Adrenal gland (tissue), 12 donors: ENCODE results near the gene DENND6B. TPM values are rescaled to one million over a fixed set of nuclear protein-coding genes. Genes with fewer than 3 reads are reported as not detected.

Source experiments
- DNase-seq, 7 donors: peaks; one replicate each; pipeline ENCODE4 v3.0.0-alpha.2; 2019 to 2020
- H3K27ac ChIP-seq, 5 donors: fragments of 200-600 bp; sonication (generic) in 4 of 5; 1 replicate in 3 of 5; 2 replicates in 2 of 5; pipeline versions ENCODE4 v1.5.1 to v1.8.0; 2016 to 2020; ENCODE audit warnings: mild to moderate bottlenecking in 1 of 5
- H3K27me3 ChIP-seq: fragments of 200-600 bp; 2 replicates; pipeline ENCODE4 v1.8.0; 2021
- H3K36me3 ChIP-seq, 2 donors: fragments of 200-600 bp; replicated peaks in 1 of 2; 1 replicate in 1 of 2; 2 replicates in 1 of 2; pipeline versions ENCODE4 v1.5.1 to v1.8.0; 2018 to 2022
- H3K4me1 ChIP-seq, 2 donors: fragments of 200-600 bp; replicated peaks in 1 of 2; 1 replicate in 1 of 2; 2 replicates in 1 of 2; pipeline versions ENCODE4 v1.5.1 to v1.8.0; 2018 to 2021
- H3K4me3 ChIP-seq, 4 donors: fragments of 200-600 bp; sonication (generic) in 3 of 4; one replicate each; pipeline ENCODE4 v1.5.1; 2016 to 2018
- H3K9me3 ChIP-seq, 3 donors: fragments of 200-600 bp; sonication (generic) in 1 of 3; replicated peaks in 1 of 3; 1 replicate in 2 of 3; 2 replicates in 1 of 3; pipeline versions ENCODE4 v1.5.1 to v1.8.0; 2016 to 2021
- POLR2A ChIP-seq, 2 donors: fragments of 450-650 bp; IDR thresholded peaks; one replicate each; pipeline ENCODE4 v1.6.1; 2017; ENCODE audit warnings: antibody characterized with exemption in 2 of 2, mild to moderate bottlenecking in 2 of 2, moderate library complexity in 1 of 2
- WGBS, 4 donors: extraction: QIAGEN DNeasy Blood & Tissue Kit in 2 of 4; methylation state at CpG; one replicate each; pipeline versions ENCODE4 v1.1.5 to v1.1.7; 2013 to 2017; 5-methylcytosine and 5-hydroxymethylcytosine counted together
- intact Hi-C, 2 donors: fragments of 100-400 bp; cut with DNase I; formaldehyde crosslinking; loops; one replicate each; pipeline versions ENCODE4 v1.14.1 to v1.15.0; 2022 to 2023
- polyA plus RNA-seq, 3 donors: library from polyadenylated mRNA; stranded (reverse); fragments of 200-250 nt in 2 of 3; fragments of 350-450 nt in 1 of 3; fragmentation: Illumina TruSeq in 1 of 3; extraction: RNeasy Lipid Tissue Mini Kit (QIAGEN cat#74804) in 1 of 3; gene quantifications; one replicate each; pipeline ENCODE4 v1.2.3, GENCODE V29; 2013 to 2014
- total RNA-seq, 9 donors: library from RNA; depleted of rRNA in 4 of 9; stranded (reverse); fragments of >200 nt in 4 of 9; fragments of 120-200 nt in 1 of 9; fragmentation: NEBNext Ultra II Directional in 1 of 9; extraction: Animal tissue kit (Norgen Biotek cat#: 25700) in 1 of 9; gene quantifications; one replicate each; pipeline versions ENCODE4 v1.1.0 to v1.2.4, GENCODE V29; 2013 to 2023
- TF ChIP-seq, protein P1 (sequence below), 6 experiments: fragments of 450-650 bp in 4 of 6; fragments of 200-600 bp in 2 of 6; sonication (generic) in 1 of 6; IDR thresholded peaks; 1 replicate in 5 of 6; 2 replicates in 1 of 6; pipeline versions ENCODE4 v1.5.1 to v1.8.0; 2016 to 2021; ENCODE audit warnings: antibody characterized with exemption in 6 of 6, mild to moderate bottlenecking in 2 of 6, moderate library complexity in 1 of 6
- donor health status: healthy with polysubstance abuse.
- donor health status: Bipolar disorder and iron deficiency.
- donor health status: DM: yes; HTN: yes; CAD: no.
- donor health status: DM: no; HTN: no; CAD: no.
- donor health status: DM: no; HTN: no; CAD: no.
- donor health status: DM: yes; HTN: yes; CAD: no.

Gene DENND6B
- total and polyA plus RNA-seq, 12 donors, result 1.8 to 32.7 (median 8.9) TPM

GRCh38 chr22:50271519-50271970 lies 55.3 kb downstream of the DENND6B start:
- Histone ChIP-seq H3K9me3 (no peaks in the 10 kb centered on the region), H3K27me3 (no peaks in the 10 kb centered on the region), H3K4me1 (peaks cover 31 to 46% of the 10 kb centered on the region in 2 donors), H3K27ac (peak overlapping the region in 1 of 5 donors; percentile 70), H3K4me3 (peak overlapping the region in 1 of 4 donors; percentile 59), H3K36me3 (peaks cover 0 to 13% of the 10 kb centered on the region in 2 donors)
- TF ChIP-seq POLR2A (IDR thresholded peaks at IDR 0.05), result no peak
- TF ChIP-seq, protein P1, sequence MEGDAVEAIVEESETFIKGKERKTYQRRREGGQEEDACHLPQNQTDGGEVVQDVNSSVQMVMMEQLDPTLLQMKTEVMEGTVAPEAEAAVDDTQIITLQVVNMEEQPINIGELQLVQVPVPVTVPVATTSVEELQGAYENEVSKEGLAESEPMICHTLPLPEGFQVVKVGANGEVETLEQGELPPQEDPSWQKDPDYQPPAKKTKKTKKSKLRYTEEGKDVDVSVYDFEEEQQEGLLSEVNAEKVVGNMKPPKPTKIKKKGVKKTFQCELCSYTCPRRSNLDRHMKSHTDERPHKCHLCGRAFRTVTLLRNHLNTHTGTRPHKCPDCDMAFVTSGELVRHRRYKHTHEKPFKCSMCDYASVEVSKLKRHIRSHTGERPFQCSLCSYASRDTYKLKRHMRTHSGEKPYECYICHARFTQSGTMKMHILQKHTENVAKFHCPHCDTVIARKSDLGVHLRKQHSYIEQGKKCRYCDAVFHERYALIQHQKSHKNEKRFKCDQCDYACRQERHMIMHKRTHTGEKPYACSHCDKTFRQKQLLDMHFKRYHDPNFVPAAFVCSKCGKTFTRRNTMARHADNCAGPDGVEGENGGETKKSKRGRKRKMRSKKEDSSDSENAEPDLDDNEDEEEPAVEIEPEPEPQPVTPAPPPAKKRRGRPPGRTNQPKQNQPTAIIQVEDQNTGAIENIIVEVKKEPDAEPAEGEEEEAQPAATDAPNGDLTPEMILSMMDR (IDR thresholded peaks at IDR 0.05), result peak in 1 of 6 experiments; percentile 16
- peak in 4 of 7 donors; percentile 64 to 80 (median 70) for DNase-seq
- 0 to 2% (median 0%) methylated on average over 1 to 45 of the region's 45 CpGs for WGBS, 4 donors
- intact Hi-C loops, result no loop called here

DNA sequence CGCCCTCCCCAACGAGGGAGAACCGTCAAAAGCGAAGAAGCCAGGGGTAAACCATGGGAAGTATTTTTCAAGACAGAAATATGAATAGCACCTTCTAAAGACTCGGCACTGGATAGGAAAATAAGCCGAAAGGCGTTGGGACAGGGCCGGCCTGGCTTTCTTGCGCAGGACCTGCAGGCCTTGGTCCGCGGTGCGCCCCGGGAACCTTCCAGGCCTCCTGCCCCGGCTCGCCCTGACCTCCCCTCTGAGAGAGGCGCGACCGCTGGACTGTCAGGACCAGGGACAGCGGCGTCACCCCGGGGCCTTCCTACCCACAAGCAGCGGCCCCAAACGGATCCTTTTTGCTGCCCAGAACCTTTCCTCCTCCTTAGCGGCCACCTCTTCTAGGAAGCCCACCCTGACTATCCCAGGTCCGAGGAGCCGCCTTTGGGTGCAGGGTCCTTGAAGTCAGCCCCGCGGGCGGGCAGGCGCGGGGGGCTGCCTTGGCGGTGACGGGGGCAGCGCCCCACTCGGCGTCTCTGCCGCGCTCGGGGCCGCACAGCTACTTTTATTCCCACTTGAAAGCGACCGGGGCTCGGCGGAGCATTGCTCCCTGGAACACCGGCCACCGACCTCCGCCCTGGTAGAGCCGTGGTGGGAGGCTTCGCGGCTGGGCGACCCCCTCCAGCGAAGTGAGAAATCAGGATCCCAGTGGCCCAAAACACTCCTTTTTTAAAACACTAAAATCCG lies 56.0 kb downstream of the DENND6B start:
- intact Hi-C loops, result no loop called here
- 2 to 9% (median 4%) methylated on average over 17 to 53 of the region's 53 CpGs for whole genome bisulfite sequencing, 4 donors
- no peaks in the 10 kb centered on the region for H3K27me3 ChIP-seq
- TF ChIP-seq, protein P1 (IDR thresholded peaks at IDR 0.05), result no peak
- TF ChIP-seq POLR2A (IDR thresholded peaks at IDR 0.05), result no peak
- peak overlapping the region in 4 of 5 donors; percentile 7 to 83 (median 52) for H3K27ac ChIP-seq
- H3K9me3 ChIP-seq, result no peaks in the 10 kb centered on the region
- DNase-seq, result peak; percentile 74 to 83 (median 79)
- H3K4me3 ChIP-seq, result peak overlapping the region in 2 of 4 donors; percentile 13 to 59
- H3K36me3 ChIP-seq, result peaks cover 0 to 10% of the 10 kb centered on the region in 2 donors
- peaks cover 31 to 46% of the 10 kb centered on the region in 2 donors for H3K4me1 ChIP-seq

DNA sequence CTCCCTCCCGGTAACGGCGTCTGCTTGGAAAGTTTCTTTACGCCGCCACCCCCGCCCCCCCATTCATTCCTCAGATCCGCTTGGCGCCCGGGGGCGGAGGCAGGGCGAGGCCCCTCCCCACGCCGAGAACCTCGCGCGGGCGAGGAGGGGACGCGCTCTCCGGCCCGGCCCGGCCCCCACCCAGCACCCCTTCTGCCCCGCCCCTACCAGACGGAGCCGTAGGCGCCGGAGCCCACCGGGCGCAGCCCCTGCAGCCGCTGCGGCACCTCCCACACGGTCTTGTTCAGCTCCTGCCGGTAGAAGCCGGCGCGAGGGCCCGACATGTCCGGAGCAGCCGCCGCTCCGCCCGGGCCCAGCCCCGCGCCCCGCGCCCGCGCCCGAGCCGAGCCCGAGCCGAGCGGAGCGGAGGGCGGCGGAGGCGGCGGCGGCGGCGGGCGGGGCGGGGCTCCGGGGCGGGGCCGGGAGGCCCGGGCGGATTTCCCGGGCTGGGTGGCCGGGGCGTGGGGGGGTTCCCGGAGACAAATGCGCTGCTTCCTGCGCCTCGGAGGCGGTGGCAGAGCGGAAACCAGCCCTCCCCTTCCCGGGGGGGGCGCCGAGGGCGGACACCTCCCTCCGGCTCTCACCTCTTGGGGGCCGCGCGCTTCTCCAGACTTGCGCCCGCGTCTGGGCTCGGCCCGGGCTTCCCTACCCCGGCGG lies 56.7 kb downstream of the DENND6B start, which contains the start of gene MAPK11:
MAPK11 (minus strand) TSS at position 411 of the 696 bp plus-strand sequence; CDS start at position 323, 88 bp downstream.
- Histone ChIP-seq H3K9me3 (no peaks in the 10 kb centered on the region), H3K4me3 (peak within 1 kb of the TSS in 2 of 4 donors; percentile 13 to 59), H3K27ac (peak within 1 kb of the TSS in 4 of 5 donors; percentile 7 to 83 (median 52)), H3K27me3 (no peaks in the 10 kb centered on the region), H3K36me3 (peaks cover 0 to 3% of the 10 kb centered on the region in 2 donors), H3K4me1 (peaks cover 31 to 46% of the 10 kb centered on the region in 2 donors)
- peak in 1 of 7 donors; percentile 46 for DNase-seq
- no peak for TF ChIP-seq POLR2A (IDR thresholded peaks at IDR 0.05)
- TF ChIP-seq, protein P1 (IDR thresholded peaks at IDR 0.05), result no peak
- 0 to 1% (median 0%) methylated on average over 4 to 92 of the region's 92 CpGs for WGBS, 4 donors
- intact Hi-C loops, result no loop called here

- peak overlapping the region in 3 of 5 donors; percentile 7 to 83 (median 26) for H3K27ac ChIP-seq
- 0 to 27% (median 21%) methylated on average over 1 to 18 of the region's 18 CpGs for WGBS, 4 donors
- H3K4me1 ChIP-seq, result peaks cover 31 to 46% of the 10 kb centered on the region in 2 donors
- no peaks in the 10 kb centered on the region for H3K36me3 ChIP-seq
- DNase-seq, result no peak
- intact Hi-C loops, result no loop called here
- no peaks in the 10 kb centered on the region for H3K27me3 ChIP-seq
- peak overlapping the region in 1 of 4 donors; percentile 59 for H3K4me3 ChIP-seq
- H3K9me3 ChIP-seq, result no peaks in the 10 kb centered on the region
- TF ChIP-seq POLR2A (IDR thresholded peaks at IDR 0.05), result no peak
- TF ChIP-seq, protein P1 (IDR thresholded peaks at IDR 0.05), result no peak
Observed at GRCh38 chr22:50269573-50269969, 57.2 kb downstream of the DENND6B start.
